ENCODE measurements around the gene ROBO2.

DNA sequence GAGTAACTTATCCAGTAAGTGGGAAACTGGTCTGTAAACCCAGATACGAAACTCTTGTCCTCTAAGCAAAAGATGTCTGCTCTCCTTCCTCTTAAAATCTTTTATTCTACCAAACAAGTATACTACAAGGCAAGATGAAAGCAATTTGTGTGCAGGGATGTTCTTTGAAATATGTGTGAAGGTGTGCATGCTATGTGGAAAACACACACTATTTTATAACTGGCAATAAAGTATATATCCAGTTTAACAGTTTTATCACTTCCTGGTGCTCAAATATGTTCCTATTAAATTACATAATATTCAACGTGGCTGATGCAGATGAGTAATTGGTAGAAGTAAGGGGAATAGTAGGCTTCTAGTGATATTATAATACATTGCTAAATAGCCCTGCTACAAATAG lies 566.5 kb downstream of the ROBO2 start:
- TF ChIP-seq, protein P1, sequence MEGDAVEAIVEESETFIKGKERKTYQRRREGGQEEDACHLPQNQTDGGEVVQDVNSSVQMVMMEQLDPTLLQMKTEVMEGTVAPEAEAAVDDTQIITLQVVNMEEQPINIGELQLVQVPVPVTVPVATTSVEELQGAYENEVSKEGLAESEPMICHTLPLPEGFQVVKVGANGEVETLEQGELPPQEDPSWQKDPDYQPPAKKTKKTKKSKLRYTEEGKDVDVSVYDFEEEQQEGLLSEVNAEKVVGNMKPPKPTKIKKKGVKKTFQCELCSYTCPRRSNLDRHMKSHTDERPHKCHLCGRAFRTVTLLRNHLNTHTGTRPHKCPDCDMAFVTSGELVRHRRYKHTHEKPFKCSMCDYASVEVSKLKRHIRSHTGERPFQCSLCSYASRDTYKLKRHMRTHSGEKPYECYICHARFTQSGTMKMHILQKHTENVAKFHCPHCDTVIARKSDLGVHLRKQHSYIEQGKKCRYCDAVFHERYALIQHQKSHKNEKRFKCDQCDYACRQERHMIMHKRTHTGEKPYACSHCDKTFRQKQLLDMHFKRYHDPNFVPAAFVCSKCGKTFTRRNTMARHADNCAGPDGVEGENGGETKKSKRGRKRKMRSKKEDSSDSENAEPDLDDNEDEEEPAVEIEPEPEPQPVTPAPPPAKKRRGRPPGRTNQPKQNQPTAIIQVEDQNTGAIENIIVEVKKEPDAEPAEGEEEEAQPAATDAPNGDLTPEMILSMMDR (conservative IDR thresholded peaks at IDR 0.05 in 1 of 2, IDR thresholded peaks at IDR 0.05 in 1 of 2; ENCODE audit: extremely low read depth in 1 of 2, insufficient read depth in 1 of 2, low read depth in 1 of 2, low read length in 2 of 2): no peak
- TF ChIP-seq EZH2 (IDR thresholded peaks at IDR 0.05; ENCODE audit: borderline replicate concordance, low read length): no peak
